Fibroblast of peridontal ligament (primary cell): ENCODE data around the gene HOXA7.

ENCODE experiments used
- DNase-seq: peaks from one replicate; pipeline ENCODE4 v3.0.0-alpha.2; 2010; ENCODE audit errors: extremely low read depth

HOXA7 gene

GRCh38 chr7:27147199-27148030 is 9.1 kb downstream of the HOXA7 start, which contains the start of gene HOXA6:
Gene HOXA6, minus strand, starts transcription at chr7:27147774. Its CDS starts 25 bp downstream, at chr7:27147749.
- no peak for DNase-seq

GRCh38 chr7:27146491-27147198 is 9.8 kb downstream of the HOXA7 start:
- no peak for DNase-seq

GRCh38 chr7:27145914-27146412 is 10.5 kb downstream of the HOXA7 start:
- DNase-seq: no peak

- DNase-seq: no peak
These were observed 11.1 kb downstream of the HOXA7 start for GRCh38 chr7:27145165-27145913.

- no peak for DNase-seq
These were observed 11.7 kb downstream of the HOXA7 start for GRCh38 chr7:27144781-27145164.

- no peak for DNase-seq
These were observed 12.3 kb downstream of the HOXA7 start for GRCh38 chr7:27143950-27144780.

- DNase-seq: no peak
These were observed 13.2 kb downstream of the HOXA7 start, which contains the start of gene HOXA5 for GRCh38 chr7:27143023-27143949. Gene HOXA5, minus strand, starts transcription at chr7:27143681. Its CDS starts 74 bp downstream, at chr7:27143607.

- no peak for DNase-seq
These were observed 13.9 kb downstream of the HOXA7 start for GRCh38 chr7:27142580-27143022.

GRCh38 chr7:27141923-27142579 is 14.4 kb downstream of the HOXA7 start:
- no peak for DNase-seq

GRCh38 chr7:27141137-27141922 is 15.1 kb downstream of the HOXA7 start:
- DNase-seq: no peak

GRCh38 chr7:27140126-27140857 is 16.2 kb downstream of the HOXA7 start:
- no peak for DNase-seq

GRCh38 chr7:27139334-27140125 is 16.9 kb downstream of the HOXA7 start:
- no peak for DNase-seq

- no peak for DNase-seq
These were observed 17.5 kb downstream of the HOXA7 start for GRCh38 chr7:27138985-27139333.

GRCh38 chr7:27138472-27138871 is 18.0 kb downstream of the HOXA7 start:
- DNase-seq: no peak

- no peak for DNase-seq
These were observed 18.7 kb downstream of the HOXA7 start for GRCh38 chr7:27137640-27138315.

GRCh38 chr7:27134392-27134791 is 22.1 kb downstream of the HOXA7 start:
- DNase-seq: peak; percentile 5
